ENCODE measurements around the gene MSH3.

- TF ChIP-seq POLR2A (IDR thresholded peaks at IDR 0.05): no peak
- TF ChIP-seq POLR2AphosphoS5 (IDR thresholded peaks at IDR 0.05): no peak
- TF ChIP-seq CTCF (IDR thresholded peaks at IDR 0.05): no peak
Observed at GRCh38 chr5:80919678-80920196, 265.3 kb downstream of the MSH3 start.

Measured in stomach (tissue), 4 donors.